Stomach (tissue), 9 donors: Measurements from ENCODE around the gene FARS2. TPM values are rescaled to one million over a fixed set of nuclear protein-coding genes. Genes with fewer than 3 reads are reported as not detected.

ENCODE experiments used
- DNase-seq, 2 donors: peaks; one replicate each; pipeline versions ENCODE4 v3.0.0 to v3.0.0-alpha.2; 2013 to 2019
- H3K27ac ChIP-seq, 5 donors: fragments of 200-600 bp in 4 of 5; sonication (generic) in 4 of 5; one replicate each; pipeline ENCODE4 v1.5.1; 2013 to 2019; ENCODE audit warnings: mild to moderate bottlenecking in 1 of 5, moderate library complexity in 1 of 5
- H3K27me3 ChIP-seq, 3 donors: fragments of 200-600 bp; sonication (generic); one replicate each; pipeline ENCODE4 v1.5.1; 2017 to 2019; ENCODE audit warnings: mixed run types in 1 of 3
- H3K36me3 ChIP-seq, 4 donors: fragments of 200-600 bp; sonication (generic); 1 replicate in 3 of 4; 2 replicates in 1 of 4; pipeline ENCODE4 v1.5.1; 2016 to 2019
- H3K4me1 ChIP-seq, 4 donors: fragments of 200-600 bp; sonication (generic); one replicate each; pipeline ENCODE4 v1.5.1; 2016 to 2019
- H3K4me3 ChIP-seq, 4 donors: fragments of 200-600 bp; sonication (generic) in 3 of 4; one replicate each; pipeline ENCODE4 v1.5.1; 2016 to 2019; ENCODE audit warnings: mild to moderate bottlenecking in 1 of 4
- H3K9me3 ChIP-seq, 4 donors: fragments of 200-600 bp; sonication (generic); one replicate each; pipeline ENCODE4 v1.5.1; 2016 to 2019
- CTCF ChIP-seq, 7 experiments: fragments of 450-650 bp in 4 of 7; fragments of 200-600 bp in 3 of 7; sonication (generic) in 3 of 7; IDR thresholded peaks; one replicate each; pipeline ENCODE4 v1.5.1; 2016 to 2019; ENCODE audit warnings: antibody characterized with exemption in 7 of 7, control low read depth in 2 of 7, mild to moderate bottlenecking in 1 of 7
- EP300 ChIP-seq: sonication (generic); formaldehyde crosslinking; IDR thresholded peaks from one replicate; pipeline ENCODE4 v1.6.1; 2017; ENCODE audit warnings: antibody characterized with exemption
- POLR2A ChIP-seq, 4 donors: fragments of 450-650 bp; IDR thresholded peaks; one replicate each; pipeline ENCODE4 v1.6.1; 2016; ENCODE audit warnings: antibody characterized with exemption in 4 of 4, control low read depth in 2 of 4, mild to moderate bottlenecking in 1 of 4, moderate library complexity in 1 of 4
- POLR2AphosphoS5 ChIP-seq, 3 donors: sonication (generic); formaldehyde crosslinking; IDR thresholded peaks; one replicate each; pipeline ENCODE4 v1.6.1; 2016; ENCODE audit warnings: antibody characterized with exemption in 3 of 3
- WGBS, 5 donors: extraction: QIAGEN DNeasy Blood & Tissue Kit in 3 of 5; methylation state at CpG; one replicate each; pipeline versions ENCODE4 v1.1.5 to v1.1.7; 2013 to 2018; 5-methylcytosine and 5-hydroxymethylcytosine counted together
- intact Hi-C: fragments of 100-400 bp; cut with DNase I; formaldehyde crosslinking; loops from one replicate; pipeline ENCODE4 v1.15.1; 2023; ENCODE audit warnings: low total_unique reads
- polyA plus RNA-seq, 3 donors: library from polyadenylated mRNA; stranded (reverse); fragments of 200-250 nt; gene quantifications; one replicate each; pipeline ENCODE4 v1.2.3, GENCODE V29; 2013
- total RNA-seq, 5 donors: library from RNA; depleted of rRNA; stranded (reverse); fragments of >200 nt; gene quantifications; one replicate each; pipeline versions ENCODE4 v1.1.0 to v1.2.3, GENCODE V29; 2014 to 2016
- donor health status: healthy with polysubstance abuse.
- donor health status: Bipolar disorder and iron deficiency.
- donor health status: healthy.

FARS2 gene
- total and polyA plus RNA-seq, 8 donors: 3.8 to 47.8 (median 15.9) TPM

GRCh38 chr6:5582762-5583161 is 321.4 kb downstream of the FARS2 start:
- no peak for DNase-seq
- Histone ChIP-seq H3K9me3 (peaks cover 0 to 6% (median 0%) of the 10 kb centered on the region in 4 donors), H3K4me1 (no peaks in the 10 kb centered on the region), H3K36me3 (no peaks in the 10 kb centered on the region), H3K27me3 (no peaks in the 10 kb centered on the region), H3K27ac (no peak overlapping the region), H3K4me3 (no peak overlapping the region)
- TF ChIP-seq POLR2AphosphoS5 (IDR thresholded peaks at IDR 0.05) (no peak), POLR2A (IDR thresholded peaks at IDR 0.05) (no peak), EP300 (no peak), CTCF (IDR thresholded peaks at IDR 0.05) (no peak)
- intact Hi-C loops: no loop called here

- 53 to 80% (median 64%) methylated on average over 3 of the region's 3 CpGs for WGBS, 5 donors
- H3K27ac ChIP-seq: no peak overlapping the region
- no peaks in the 10 kb centered on the region for H3K27me3 ChIP-seq
- DNase-seq: no peak
- no peaks in the 10 kb centered on the region for H3K36me3 ChIP-seq
- no peak overlapping the region for H3K4me3 ChIP-seq
- TF ChIP-seq POLR2AphosphoS5 (IDR thresholded peaks at IDR 0.05): no peak
- TF ChIP-seq CTCF (IDR thresholded peaks at IDR 0.05): no peak
- TF ChIP-seq EP300: no peak
- TF ChIP-seq POLR2A (IDR thresholded peaks at IDR 0.05): no peak
- peaks cover 0 to 6% (median 0%) of the 10 kb centered on the region in 4 donors for H3K9me3 ChIP-seq
- H3K4me1 ChIP-seq: no peaks in the 10 kb centered on the region
- intact Hi-C loops: no loop called here
These were observed 322.2 kb downstream of the FARS2 start for GRCh38 chr6:5583528-5583927.

GRCh38 chr6:5584078-5584482 is 322.8 kb downstream of the FARS2 start:
- Histone ChIP-seq H3K27ac (no peak overlapping the region), H3K27me3 (no peaks in the 10 kb centered on the region), H3K4me3 (no peak overlapping the region), H3K9me3 (peaks cover 0 to 6% (median 0%) of the 10 kb centered on the region in 4 donors), H3K36me3 (no peaks in the 10 kb centered on the region), H3K4me1 (no peaks in the 10 kb centered on the region)
- WGBS, 5 donors: 64 to 87% (median 65%) methylated on average over 5 of the region's 5 CpGs
- intact Hi-C loops: no loop called here
- TF ChIP-seq EP300 (no peak), CTCF (IDR thresholded peaks at IDR 0.05) (no peak), POLR2AphosphoS5 (IDR thresholded peaks at IDR 0.05) (no peak), POLR2A (IDR thresholded peaks at IDR 0.05) (no peak)
- DNase-seq: peak in 1 of 2 donors; percentile 26

DNA sequence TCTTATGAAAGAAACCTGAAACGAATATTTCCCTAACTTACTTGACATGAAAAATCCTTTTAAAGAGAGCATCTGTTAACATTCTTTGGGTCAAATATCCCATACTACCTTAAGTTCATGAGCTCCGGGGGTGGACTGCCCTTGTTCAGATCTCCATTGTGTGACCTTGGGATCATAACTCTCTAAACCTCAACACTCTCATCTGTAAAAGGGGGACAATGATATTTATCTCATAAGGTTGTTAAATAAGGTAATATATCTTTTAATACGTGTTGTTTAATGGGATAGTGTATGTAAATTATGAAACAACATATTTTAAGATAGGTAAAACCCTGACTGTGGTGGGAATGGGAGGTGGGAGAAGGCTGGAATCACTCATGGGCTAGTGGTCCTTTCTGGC is 326.3 kb downstream of the FARS2 start:
- Histone ChIP-seq H3K27ac (no peak overlapping the region), H3K4me1 (no peaks in the 10 kb centered on the region), H3K36me3 (no peaks in the 10 kb centered on the region), H3K27me3 (no peaks in the 10 kb centered on the region), H3K9me3 (peaks cover 0 to 6% (median 0%) of the 10 kb centered on the region in 4 donors), H3K4me3 (no peak overlapping the region)
- intact Hi-C loops: no loop called here
- 91 to 97% (median 96%) methylated on average over 3 of the region's 3 CpGs for WGBS, 5 donors
- no peak for DNase-seq
- TF ChIP-seq EP300 (no peak), CTCF (IDR thresholded peaks at IDR 0.05) (no peak), POLR2A (IDR thresholded peaks at IDR 0.05) (no peak), POLR2AphosphoS5 (IDR thresholded peaks at IDR 0.05) (no peak)
